Nucleus accumbens (tissue), 56 donors: Measurements from ENCODE around the gene EEFSEC.
A peak's percentile ranks its signal among the peaks of the same experiment; 100 is the strongest.

Source experiments
- DNase-seq, 56 donors: peaks; one replicate each; lab custom pipeline; 2025; lab: John Stamatoyannopoulos, UW

The EEFSEC gene

DNA sequence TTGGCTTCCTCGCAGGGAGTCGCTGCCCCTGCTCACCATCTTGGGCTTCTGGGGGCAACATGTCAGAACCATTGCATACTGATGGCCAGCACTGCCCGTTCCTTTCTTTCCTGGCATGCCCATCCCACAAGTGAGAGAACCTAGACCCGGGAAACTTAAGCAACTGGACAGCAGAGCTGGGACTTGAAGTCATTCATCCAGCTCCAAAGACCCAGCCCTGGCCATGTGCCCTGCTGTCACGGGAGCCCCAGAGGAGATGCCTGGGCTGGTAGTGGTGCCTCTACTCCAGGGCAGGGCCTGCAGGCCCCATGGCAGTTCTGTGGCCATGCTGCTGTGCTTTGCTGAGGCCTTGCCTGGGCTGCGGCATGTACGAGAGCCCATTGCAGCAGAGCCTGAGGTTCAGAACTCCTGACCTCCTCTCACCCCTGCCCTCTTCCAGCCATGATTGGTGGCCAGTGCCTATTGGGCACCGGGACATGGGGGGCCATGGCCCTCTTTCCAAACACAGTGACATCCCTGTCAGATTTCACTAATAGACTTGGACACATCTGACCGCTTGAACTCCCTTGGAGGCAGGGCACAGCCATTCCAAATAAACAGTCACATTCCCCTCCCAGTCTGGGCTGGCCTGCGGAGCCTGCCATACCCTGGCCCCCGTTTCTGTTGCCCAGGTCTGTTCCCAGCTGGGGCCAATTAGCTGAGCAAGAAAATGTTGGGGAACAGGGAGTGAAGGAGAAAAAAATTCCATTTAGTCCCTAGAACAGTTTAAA lies 115.9 kb downstream of the EEFSEC start:
- no peak for DNase-seq

GRCh38 chr3:128269796-128270195 lies 116.5 kb downstream of the EEFSEC start:
- no peak for DNase-seq

- no peak for DNase-seq
Observed at GRCh38 chr3:128270559-128271492, 117.5 kb downstream of the EEFSEC start.

- no peak for DNase-seq
Observed at GRCh38 chr3:128271536-128272332, 118.5 kb downstream of the EEFSEC start.

DNA sequence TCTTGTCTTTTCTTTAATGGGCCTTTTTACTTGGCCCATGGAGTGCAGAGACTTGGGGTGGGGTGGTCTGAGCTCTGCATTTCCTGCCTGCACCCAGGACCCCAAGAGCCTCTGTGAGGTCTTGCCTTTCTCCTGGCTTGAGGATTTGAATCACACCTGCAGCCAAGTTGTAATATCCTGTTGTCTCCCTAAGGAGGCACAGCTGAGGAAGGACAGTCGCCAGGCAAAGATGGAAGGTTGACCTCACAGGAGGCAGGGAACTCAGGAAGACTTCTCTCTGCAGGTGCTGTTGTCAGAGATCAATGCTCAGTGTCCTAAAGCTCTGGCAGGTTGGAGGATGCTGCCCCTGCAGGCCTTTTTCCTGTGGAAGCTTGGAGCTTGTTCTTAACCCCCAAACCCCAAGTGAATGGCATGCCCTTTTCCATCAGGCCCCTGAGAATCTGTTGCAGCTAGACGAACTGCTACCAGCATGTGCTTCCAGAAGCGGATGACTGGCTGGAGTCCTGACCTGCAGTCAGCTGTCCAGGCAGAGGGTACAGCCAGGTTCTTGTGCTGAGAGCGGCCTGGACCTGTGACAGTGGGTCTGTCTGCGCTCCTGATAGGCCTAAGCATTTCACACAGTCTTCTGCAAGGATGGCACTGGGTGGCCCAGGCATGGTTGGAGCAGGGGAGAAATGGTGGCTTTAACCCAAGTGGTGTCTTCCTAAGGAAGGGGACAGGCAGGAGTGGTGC lies 120.0 kb downstream of the EEFSEC start:
- DNase-seq, result no peak

DNA sequence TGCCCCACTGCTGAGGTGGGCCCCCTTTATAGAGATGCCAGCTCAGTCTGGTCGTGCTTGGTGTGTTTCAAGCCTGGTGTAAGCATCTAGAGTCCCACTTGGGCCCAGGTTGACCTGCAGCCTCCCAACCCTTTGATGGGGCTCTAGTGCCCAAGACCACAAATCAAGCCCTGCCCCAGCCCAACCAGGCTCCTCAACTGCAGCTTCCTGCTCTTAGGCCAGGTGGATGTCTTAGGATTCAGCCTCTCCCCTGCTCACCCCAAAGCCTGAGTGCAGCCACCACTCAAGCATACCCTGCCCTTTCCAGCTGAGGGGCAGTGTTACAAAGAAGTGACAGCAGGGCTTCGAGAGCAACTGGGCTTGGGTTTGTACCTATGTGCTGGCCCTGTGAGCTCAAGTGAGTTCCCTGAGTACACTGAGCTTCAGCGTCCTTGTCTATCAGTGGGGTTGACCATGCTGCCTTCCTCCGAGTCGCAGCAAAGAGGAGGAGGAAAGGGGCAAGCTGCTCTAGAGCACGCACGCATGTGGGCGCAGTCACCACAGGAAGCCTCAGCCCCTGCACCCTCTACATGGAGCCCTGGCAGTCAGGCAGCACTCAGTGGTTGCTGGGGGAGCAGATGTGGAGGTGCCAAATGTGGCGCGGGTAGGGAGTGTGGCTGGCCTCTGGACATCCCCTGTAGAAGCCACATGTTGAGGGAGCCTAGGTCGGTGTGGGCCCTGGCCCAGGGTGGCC lies 120.7 kb downstream of the EEFSEC start:
- DNase-seq, result no peak

DNA sequence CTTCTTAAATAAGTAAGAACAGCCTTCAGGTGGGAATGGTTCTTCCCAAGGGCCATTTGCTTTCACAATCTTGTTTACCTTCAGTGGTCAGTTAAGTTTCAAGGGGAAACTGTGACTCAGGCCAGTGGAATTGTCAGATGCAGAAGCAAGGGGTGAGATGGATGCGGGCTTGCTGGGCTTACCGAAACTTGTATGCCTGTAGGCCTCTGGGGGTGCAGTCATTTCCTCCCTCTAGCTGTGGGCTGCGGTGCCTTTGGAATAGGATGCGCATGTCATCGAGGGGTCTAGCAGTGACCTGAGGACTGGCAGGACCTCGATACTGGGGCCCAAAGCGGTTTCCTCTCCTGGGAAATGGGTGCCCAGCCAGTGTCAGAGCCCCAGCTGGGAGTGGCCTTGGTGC lies 121.6 kb downstream of the EEFSEC start:
- no peak for DNase-seq

- no peak for DNase-seq
Observed at GRCh38 chr3:128275316-128276145, 122.2 kb downstream of the EEFSEC start.

DNA sequence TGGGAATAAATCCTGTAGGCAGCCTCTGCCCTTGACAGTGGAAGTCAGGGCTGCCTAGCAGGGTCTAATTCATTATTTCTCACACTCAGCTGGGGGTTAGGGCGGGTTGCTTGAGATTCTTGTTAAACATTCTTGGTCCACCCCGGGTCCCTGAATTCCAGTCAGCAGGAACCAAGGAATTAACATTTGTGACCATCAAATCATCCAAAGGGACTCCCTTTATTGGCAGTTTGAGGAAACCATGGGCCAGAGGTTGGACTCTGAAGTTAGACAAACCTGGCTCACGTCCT lies 122.8 kb downstream of the EEFSEC start:
- no peak for DNase-seq

- DNase-seq, result no peak
Observed at GRCh38 chr3:128276577-128277183, 123.4 kb downstream of the EEFSEC start.

DNA sequence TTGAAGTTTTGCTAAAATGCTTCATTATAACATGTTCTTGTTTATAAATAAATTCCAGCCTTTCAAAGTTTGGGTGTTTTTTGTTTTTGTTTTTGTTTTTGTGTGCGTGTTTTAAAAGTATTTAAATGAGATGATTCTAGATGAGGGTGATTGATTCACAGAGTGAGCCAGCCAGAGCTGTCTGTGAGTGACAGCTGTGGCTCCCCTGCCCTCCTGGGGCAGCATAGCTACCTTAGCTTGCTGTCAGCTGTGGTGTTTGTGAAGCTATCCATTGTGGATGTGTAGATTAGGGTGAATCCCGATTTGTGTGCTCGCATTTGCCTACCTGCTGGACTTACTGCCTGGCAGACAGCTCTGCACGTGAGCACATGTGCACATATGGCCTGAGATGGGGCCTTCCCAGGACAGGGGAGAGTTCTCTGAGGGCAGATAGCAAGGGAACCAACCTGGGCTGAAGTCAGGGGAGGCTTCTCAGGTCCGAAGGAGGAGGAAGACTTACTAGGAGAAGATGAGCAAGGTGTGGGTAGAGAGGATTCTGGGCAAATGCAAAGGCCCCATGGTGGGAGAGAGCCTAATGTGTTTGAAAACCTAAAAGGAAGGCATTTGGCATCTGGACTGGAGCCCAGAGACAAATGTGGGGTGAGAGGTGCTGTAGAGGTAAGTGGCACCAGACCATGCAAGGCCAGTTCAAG lies 124.2 kb downstream of the EEFSEC start:
- DNase-seq, result no peak

DNA sequence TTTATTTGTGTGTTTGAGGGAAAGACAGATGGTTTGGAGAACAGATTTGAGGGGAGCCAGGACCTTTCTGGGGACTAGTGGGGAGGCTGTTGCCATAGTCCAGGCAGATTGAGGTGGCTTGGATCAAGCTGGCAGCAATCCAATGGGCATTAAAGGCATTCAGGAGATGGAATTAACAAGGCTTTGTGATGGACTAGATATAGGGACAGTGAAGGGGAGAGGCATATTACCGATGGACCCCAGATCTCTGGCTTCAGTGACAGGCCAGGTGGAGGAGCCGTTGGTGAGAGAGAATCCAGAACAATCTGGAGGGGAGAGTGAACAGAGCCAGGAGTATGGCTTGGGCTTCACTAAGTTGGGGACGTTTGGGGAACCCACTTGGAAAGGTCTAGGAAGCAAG lies 124.8 kb downstream of the EEFSEC start:
- no peak for DNase-seq

- DNase-seq, result peak in 19 of 56 donors; percentile 7 to 65 (median 26)
Observed at GRCh38 chr3:128278761-128279600, 125.7 kb downstream of the EEFSEC start.

DNA sequence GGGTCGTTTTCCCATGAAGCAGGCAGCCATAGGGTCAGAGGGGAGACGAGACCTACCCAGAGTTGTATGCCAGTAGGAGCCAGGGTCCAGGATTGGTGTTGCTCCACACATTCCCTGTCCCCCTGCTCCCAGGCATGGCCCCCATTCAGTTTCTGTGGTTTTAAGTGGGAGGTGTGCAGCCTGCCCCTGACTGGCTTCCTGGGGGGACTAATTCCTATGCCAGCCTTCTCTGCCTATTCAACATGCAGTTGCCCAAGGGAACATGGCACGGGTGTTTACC lies 126.3 kb downstream of the EEFSEC start:
- no peak for DNase-seq

- no peak for DNase-seq
Observed at GRCh38 chr3:128280481-128281052, 127.3 kb downstream of the EEFSEC start.

GRCh38 chr3:128281056-128281455 lies 127.8 kb downstream of the EEFSEC start:
- no peak for DNase-seq
